Muscle of arm (tissue), 14 donors: Measurements from ENCODE around the gene RAB32. TPM values are rescaled to one million over a fixed set of nuclear protein-coding genes. Genes with fewer than 3 reads are reported as not detected.
A peak's percentile ranks its signal among the peaks of the same experiment; 100 is the strongest.
"Not testable (repeated sequence)": the region's sequence is repeated elsewhere in the genome, so short reads cannot be mapped to it uniquely, and the experiment has no call there.

Experiments
- DNase-seq: peaks from one replicate; pipeline ENCODE4 v3.0.0-alpha.2; 2013
- long read RNA-seq, 11 donors: transcript quantifications; one replicate each; lab custom pipeline, GENCODE V29; 2026
- polyA plus RNA-seq, 12 donors: library from polyadenylated mRNA; unstranded; fragments of 120-200 nt; gene quantifications; one replicate each; pipeline ENCODE4 v1.2.1, GENCODE V29; 2013; ENCODE audit not compliant: insufficient read length in 12 of 12

Gene RAB32
- 10 to 100 TPM in 11 of 12 donors, not detected in 1; 10.3 to 34.2 (median 16.5) TPM for polyA plus RNA-seq
- long read RNA-seq, donor 1, transcript RAB32-201 (3 exons, 1,217 nt) = major isoform, 39 of 84 reads
- long read RNA-seq, donor 1, partial matches to known transcripts = 45 of 84 reads
- long read RNA-seq, donor 1, other reads (novel, unspliced or antisense) = 0 of 84 reads
- long read RNA-seq, donor 2, transcript RAB32-201 (3 exons, 1,217 nt) = major isoform, 14 of 25 reads
- long read RNA-seq, donor 2, partial matches to known transcripts = 11 of 25 reads
- long read RNA-seq, donor 2, other reads (novel, unspliced or antisense) = 0 of 25 reads
- long read RNA-seq, donor 3, transcript RAB32-201 (3 exons, 1,217 nt) = major isoform, 6 of 12 reads
- long read RNA-seq, donor 3, partial matches to known transcripts = 6 of 12 reads
- long read RNA-seq, donor 3, other reads (novel, unspliced or antisense) = 0 of 12 reads
- long read RNA-seq, donor 4, partial matches to known transcripts = 0 of 3 reads
- long read RNA-seq, donor 4, other reads (novel, unspliced or antisense) = 0 of 3 reads
- long read RNA-seq, donor 5, transcript RAB32-201 (3 exons, 1,217 nt) = major isoform, 17 of 17 reads
- long read RNA-seq, donor 5, partial matches to known transcripts = 0 of 17 reads
- long read RNA-seq, donor 5, other reads (novel, unspliced or antisense) = 0 of 17 reads
- long read RNA-seq, donor 6, transcript RAB32-201 (3 exons, 1,217 nt) = major isoform, 13 of 13 reads
- long read RNA-seq, donor 6, partial matches to known transcripts = 0 of 13 reads
- long read RNA-seq, donor 6, other reads (novel, unspliced or antisense) = 0 of 13 reads
- long read RNA-seq, donor 7, transcript RAB32-201 (3 exons, 1,217 nt) = major isoform, 10 of 10 reads
- long read RNA-seq, donor 7, partial matches to known transcripts = 0 of 10 reads
- long read RNA-seq, donor 7, other reads (novel, unspliced or antisense) = 0 of 10 reads
- long read RNA-seq, donor 8, transcript RAB32-201 (3 exons, 1,217 nt) = major isoform, 15 of 22 reads
- long read RNA-seq, donor 8, partial matches to known transcripts = 7 of 22 reads
- long read RNA-seq, donor 8, other reads (novel, unspliced or antisense) = 0 of 22 reads
- long read RNA-seq, donor 9, transcript RAB32-201 (3 exons, 1,217 nt) = major isoform, 13 of 37 reads
- long read RNA-seq, donor 9, partial matches to known transcripts = 24 of 37 reads
- long read RNA-seq, donor 9, other reads (novel, unspliced or antisense) = 0 of 37 reads
- long read RNA-seq, donor 10, transcript RAB32-201 (3 exons, 1,217 nt) = major isoform, 8 of 13 reads
- long read RNA-seq, donor 10, partial matches to known transcripts = 5 of 13 reads
- long read RNA-seq, donor 10, other reads (novel, unspliced or antisense) = 0 of 13 reads
- long read RNA-seq, donor 11, transcript RAB32-201 (3 exons, 1,217 nt) = major isoform, 21 of 21 reads
- long read RNA-seq, donor 11, partial matches to known transcripts = 0 of 21 reads
- long read RNA-seq, donor 11, other reads (novel, unspliced or antisense) = 0 of 21 reads

GRCh38 chr6:146543211-146543939, at the start of gene RAB32:
Gene RAB32, plus strand, starts transcription at chr6:146543833. Its CDS starts 39 bp downstream, at chr6:146543872.
- DNase-seq = peak; percentile 77

GRCh38 chr6:146498309-146498708, 45.3 kb upstream of the RAB32 start:
- no peak for DNase-seq

- DNase-seq = no peak
These were observed 40.5 kb upstream of the RAB32 start for GRCh38 chr6:146503096-146503495.

- no peak for DNase-seq
These were observed 28.4 kb upstream of the RAB32 start for GRCh38 chr6:146515212-146515611.

GRCh38 chr6:146526192-146526591, 17.4 kb upstream of the RAB32 start:
- DNase-seq = no peak

- DNase-seq = no peak
These were observed 10.9 kb upstream of the RAB32 start for GRCh38 chr6:146532702-146533101.

- DNase-seq = no peak
These were observed 787 bp upstream of the RAB32 start for GRCh38 chr6:146542881-146543210.

- peak; percentile 63 for DNase-seq
These were observed 445 bp downstream of the RAB32 start for GRCh38 chr6:146543940-146544615.

GRCh38 chr6:146544616-146545182, 1.1 kb downstream of the RAB32 start:
- DNase-seq = no peak

GRCh38 chr6:146545581-146545980, 1.9 kb downstream of the RAB32 start:
- DNase-seq = no peak

- DNase-seq = peak; percentile 60
These were observed 2.9 kb downstream of the RAB32 start for GRCh38 chr6:146546443-146547043.

GRCh38 chr6:146547889-146548288, 4.3 kb downstream of the RAB32 start:
- DNase-seq = no peak

GRCh38 chr6:146548898-146549374, 5.3 kb downstream of the RAB32 start:
- no peak for DNase-seq

GRCh38 chr6:146550911-146551310, 7.3 kb downstream of the RAB32 start:
- DNase-seq = no peak

GRCh38 chr6:146551545-146551944, 7.9 kb downstream of the RAB32 start:
- DNase-seq = no peak

- DNase-seq = no peak
These were observed 9.9 kb downstream of the RAB32 start for GRCh38 chr6:146553377-146554135.

- no peak for DNase-seq
These were observed 17.0 kb downstream of the RAB32 start for GRCh38 chr6:146560607-146561006.

GRCh38 chr6:146566661-146567060, 23.0 kb downstream of the RAB32 start:
- DNase-seq = not testable (repeated sequence)
